Gastrocnemius medialis (tissue), 4 donors: Measurements from ENCODE around the gene NT5DC2.

Experiments
- POLR2A ChIP-seq, 2 donors: fragments of 450-650 bp; IDR thresholded peaks; one replicate each; pipeline ENCODE4 v1.6.1; 2017; ENCODE audit warnings: antibody characterized with exemption in 2 of 2, mild to moderate bottlenecking in 2 of 2, moderate library complexity in 2 of 2
- TF ChIP-seq, protein P1 (sequence below), 5 experiments: fragments of 450-650 bp in 3 of 5; fragments of 200-600 bp in 2 of 5; sonication (generic) in 2 of 5; IDR thresholded peaks in 4 of 5; conservative IDR thresholded peaks in 1 of 5; 1 replicate in 4 of 5; 2 replicates in 1 of 5; pipeline ENCODE4 v1.5.1; 2016 to 2019; ENCODE audit warnings: antibody characterized with exemption in 5 of 5, mild to moderate bottlenecking in 3 of 5, moderate library complexity in 3 of 5

DNA sequence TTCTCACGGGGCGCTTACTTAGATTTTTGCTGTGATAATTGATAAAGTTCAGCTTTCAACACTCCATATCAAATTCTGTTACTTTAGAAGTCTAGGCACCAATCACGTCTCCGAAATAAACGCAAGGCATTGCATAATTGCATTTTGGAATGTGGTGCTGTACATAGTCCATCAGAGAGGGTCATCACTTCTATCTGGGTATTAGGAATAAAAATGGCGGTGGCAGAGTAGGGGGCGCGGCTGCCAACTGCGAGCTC, 2.4 kb upstream of the NT5DC2 start:
- TF ChIP-seq, protein P1, sequence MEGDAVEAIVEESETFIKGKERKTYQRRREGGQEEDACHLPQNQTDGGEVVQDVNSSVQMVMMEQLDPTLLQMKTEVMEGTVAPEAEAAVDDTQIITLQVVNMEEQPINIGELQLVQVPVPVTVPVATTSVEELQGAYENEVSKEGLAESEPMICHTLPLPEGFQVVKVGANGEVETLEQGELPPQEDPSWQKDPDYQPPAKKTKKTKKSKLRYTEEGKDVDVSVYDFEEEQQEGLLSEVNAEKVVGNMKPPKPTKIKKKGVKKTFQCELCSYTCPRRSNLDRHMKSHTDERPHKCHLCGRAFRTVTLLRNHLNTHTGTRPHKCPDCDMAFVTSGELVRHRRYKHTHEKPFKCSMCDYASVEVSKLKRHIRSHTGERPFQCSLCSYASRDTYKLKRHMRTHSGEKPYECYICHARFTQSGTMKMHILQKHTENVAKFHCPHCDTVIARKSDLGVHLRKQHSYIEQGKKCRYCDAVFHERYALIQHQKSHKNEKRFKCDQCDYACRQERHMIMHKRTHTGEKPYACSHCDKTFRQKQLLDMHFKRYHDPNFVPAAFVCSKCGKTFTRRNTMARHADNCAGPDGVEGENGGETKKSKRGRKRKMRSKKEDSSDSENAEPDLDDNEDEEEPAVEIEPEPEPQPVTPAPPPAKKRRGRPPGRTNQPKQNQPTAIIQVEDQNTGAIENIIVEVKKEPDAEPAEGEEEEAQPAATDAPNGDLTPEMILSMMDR (IDR thresholded peaks at IDR 0.05 in 4 of 5, conservative IDR thresholded peaks at IDR 0.05 in 1 of 5) = no peak
- TF ChIP-seq POLR2A (IDR thresholded peaks at IDR 0.05) = no peak
